GM19328 (cell line): ENCODE measurements around the gene CNTN4.

Experiments used
- ATAC-seq: cut with Tn5 transposase; IDR thresholded peaks from one replicate; pipeline ENCODE4 v1.9.1; 2021; ENCODE audit warnings: mild to moderate bottlenecking, moderate library complexity; ENCODE audit not compliant: unreplicated experiment

CNTN4 gene

GRCh38 chr3:2375376-2375775, 276.7 kb downstream of the CNTN4 start:
- ATAC-seq, result no peak

DNA sequence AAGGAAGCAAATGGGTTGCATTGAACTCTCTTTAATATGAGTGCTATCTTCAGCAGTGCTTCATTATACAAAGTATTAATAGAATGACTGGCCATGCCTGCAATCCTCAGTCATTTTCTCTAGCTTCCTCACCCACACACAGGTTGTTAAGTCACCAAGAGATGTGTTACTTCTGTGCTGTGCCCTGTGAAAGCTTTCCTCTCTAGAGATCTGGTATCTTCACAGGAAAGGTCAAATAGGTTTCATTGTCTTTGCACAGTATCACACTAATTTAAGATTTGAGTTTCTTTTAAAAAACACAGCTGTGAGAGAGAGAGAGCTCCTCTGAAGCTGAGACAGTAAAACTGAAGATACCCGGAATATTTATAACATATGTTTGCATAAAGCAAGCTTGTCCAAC, 278.6 kb downstream of the CNTN4 start:
- ATAC-seq, result no peak

- no peak for ATAC-seq
Observed at GRCh38 chr3:2390926-2391532, 292.4 kb downstream of the CNTN4 start.

GRCh38 chr3:2391896-2392295, 293.2 kb downstream of the CNTN4 start:
- ATAC-seq, result no peak

GRCh38 chr3:2392981-2393380, 294.3 kb downstream of the CNTN4 start:
- no peak for ATAC-seq

DNA sequence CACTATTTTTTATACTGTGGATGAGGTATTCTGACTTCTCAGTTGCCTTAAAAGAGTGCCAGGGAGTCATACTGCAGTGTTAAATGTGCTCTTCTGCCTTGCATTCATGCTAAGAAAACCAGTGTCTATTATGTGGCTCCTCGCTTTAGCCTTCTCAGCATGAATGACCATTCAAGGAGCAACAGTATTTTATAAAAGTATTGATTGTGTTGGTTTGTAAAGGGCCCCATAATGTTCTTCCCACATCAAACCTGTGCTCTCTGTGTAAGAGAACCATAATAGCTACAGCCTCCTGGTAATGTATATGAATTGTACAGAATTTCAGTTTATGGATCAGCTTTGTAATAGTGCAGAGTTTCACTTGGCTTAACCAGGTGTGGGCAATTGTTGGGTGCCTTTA, 316.4 kb downstream of the CNTN4 start:
- no peak for ATAC-seq

DNA sequence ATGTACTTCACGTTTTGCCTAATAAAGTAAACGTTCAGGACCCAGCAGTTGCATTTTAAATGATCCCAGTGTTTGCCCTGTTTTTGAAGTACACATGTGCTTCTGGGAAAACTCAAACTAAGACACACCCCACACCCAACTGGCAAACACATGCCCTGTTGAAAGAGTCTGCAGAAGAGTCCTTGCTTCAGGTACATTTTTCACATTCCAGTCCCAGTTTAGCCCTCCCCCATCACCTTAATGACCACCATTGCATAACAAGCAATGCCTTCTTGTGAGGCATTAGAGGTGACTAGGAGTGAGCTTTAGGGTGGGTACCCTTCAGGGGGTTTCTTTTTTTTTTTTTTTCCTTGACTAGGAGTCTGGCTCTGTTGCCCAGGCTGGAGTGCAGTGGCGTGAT, 322.3 kb downstream of the CNTN4 start:
- no peak for ATAC-seq

GRCh38 chr3:2423143-2423542, 324.5 kb downstream of the CNTN4 start:
- no peak for ATAC-seq

DNA sequence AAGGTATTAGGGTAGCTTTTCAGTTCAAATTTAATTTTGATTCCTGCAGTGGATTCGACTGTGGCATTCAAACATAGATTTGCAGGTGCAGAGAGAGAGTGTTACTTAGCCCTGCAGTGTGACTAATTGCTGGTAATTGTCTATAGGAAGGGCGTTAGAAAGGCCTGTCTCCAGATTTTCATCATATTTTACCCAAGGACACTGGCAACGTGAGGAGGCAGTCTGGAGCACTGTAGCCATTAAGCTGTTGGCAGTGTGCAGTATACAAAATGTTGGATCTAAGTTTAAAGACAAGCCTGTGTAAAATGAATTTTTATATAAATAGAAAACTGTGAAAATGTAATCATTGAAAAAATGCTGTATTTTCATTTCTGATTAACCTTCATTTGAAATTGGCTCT, 342.9 kb downstream of the CNTN4 start:
- no peak for ATAC-seq

DNA sequence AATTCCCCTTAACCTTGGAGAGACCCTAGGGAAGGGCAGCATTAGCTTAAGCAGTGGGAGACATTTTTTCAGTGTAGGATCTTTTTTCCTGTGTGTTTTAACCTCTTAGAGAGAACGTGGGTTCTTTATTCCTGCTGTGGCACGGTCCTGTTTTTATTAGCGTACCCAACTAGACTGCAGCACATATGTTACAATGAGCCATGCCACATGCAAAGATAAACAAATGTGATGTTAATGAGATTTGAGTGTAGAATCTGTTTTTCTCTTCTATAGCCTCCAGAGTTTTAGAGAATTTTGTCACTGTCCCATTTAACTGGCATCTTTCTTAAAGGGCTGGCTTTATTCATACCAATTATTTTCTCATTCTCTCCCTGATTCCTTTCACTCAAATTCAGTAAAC, 347.5 kb downstream of the CNTN4 start:
- no peak for ATAC-seq

- ATAC-seq, result no peak
Observed at GRCh38 chr3:2452249-2452648, 353.6 kb downstream of the CNTN4 start.

GRCh38 chr3:2454865-2455264, 356.2 kb downstream of the CNTN4 start:
- ATAC-seq, result no peak

- no peak for ATAC-seq
Observed at GRCh38 chr3:2456788-2457187, 358.1 kb downstream of the CNTN4 start.

GRCh38 chr3:2458816-2459215, 360.1 kb downstream of the CNTN4 start:
- no peak for ATAC-seq

GRCh38 chr3:2465842-2466241, 367.2 kb downstream of the CNTN4 start:
- no peak for ATAC-seq

GRCh38 chr3:2468816-2469215, 370.1 kb downstream of the CNTN4 start:
- ATAC-seq, result no peak

DNA sequence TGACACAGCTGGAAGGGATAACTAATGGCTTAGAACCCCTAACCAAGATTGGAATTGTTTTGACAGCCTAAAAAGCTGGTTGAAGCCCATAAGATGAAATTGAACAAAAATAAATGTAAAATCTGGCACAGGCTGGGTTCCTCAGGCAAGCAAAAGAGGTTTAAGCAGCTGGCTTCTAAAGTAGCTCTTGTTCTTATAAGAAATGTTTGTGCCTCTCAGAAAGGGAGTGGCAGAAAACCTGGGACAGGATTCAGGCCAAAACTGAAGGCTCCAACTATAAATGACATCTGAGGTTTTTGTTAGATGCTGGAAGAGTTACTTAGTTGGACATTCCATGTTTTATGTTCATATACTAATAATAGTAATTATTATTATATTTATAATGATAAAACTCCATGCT, 378.3 kb downstream of the CNTN4 start:
- no peak for ATAC-seq

DNA sequence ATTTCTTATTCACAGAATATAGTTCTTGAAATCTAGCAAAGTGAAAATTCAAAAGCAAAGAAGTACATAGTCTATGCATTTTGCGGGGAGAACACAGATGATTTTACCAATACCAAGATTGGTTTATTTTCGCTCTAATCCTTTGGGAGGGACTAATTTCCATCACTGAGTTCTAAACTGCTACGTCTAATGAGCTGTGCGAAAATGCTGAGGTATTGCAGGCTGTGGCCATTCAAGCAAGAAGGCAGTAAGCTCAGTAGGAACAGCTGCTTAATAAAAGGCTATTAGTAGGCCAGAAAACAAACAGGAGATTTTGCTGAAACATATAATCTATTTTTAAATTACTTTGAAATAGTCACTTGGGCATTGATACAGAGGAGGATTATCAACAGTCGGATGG, 379.0 kb downstream of the CNTN4 start:
- ATAC-seq, result no peak

DNA sequence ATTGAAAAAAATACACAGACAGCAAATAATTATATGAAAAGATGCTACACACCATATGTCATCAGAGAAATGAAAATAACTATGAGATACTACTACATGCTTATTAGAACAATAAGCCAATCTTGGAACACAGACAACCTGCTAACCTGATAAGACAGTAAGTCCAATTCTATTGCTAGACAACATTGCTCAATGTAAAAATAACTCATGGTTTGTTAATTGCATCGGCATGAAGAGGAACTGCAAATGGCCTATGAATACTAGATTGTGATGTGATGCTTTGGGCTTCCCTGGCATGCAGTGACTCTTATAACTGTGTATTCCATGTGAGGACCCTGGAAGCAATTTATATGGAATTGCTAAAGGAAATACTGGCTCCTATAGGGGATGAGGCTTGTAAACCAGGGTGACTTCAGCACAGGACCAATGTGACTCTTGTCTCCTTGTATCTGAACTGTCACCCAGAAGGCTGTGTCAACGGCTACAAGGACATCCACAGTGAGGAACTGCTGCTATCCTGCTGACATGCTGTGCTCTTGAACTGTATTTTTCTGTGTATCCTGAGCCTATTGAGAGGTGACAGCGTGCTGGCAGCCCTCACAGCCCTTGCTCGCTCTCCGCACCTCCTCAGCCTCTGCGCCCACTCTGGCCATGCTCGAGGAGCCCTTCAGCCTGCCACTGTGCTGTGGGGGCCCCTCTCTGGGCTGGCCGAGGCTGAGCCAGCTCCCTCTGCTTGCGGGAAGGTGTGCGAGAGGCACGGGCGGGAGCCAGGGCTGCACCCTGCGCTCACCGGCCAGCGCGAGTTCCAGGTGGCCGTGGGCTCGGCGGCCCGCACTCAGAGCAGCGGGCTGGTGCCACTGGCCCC, 385.7 kb downstream of the CNTN4 start:
- no peak for ATAC-seq

- ATAC-seq, result no peak
Observed at GRCh38 chr3:2485027-2485375, 386.3 kb downstream of the CNTN4 start.

DNA sequence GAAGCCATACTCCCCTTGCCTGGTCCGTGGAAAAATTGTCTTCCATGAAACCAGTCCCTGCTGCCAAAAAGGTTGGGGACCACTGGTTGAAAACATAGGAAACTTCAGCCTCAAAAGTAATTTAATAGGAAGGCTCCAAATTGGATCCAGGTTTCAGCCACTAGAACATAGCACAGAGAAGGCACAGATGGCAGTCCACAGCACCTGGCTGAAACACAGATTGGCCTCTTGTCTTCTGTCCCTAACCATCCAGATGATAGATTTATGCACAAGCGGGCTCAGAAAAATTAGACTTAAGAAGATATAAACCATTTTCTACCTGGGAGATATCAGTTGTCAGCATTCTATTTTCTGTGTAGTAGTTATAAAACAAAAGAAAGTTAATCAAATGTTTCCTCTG, 397.1 kb downstream of the CNTN4 start:
- no peak for ATAC-seq

GRCh38 chr3:2504912-2505311, 406.2 kb downstream of the CNTN4 start:
- ATAC-seq, result no peak

DNA sequence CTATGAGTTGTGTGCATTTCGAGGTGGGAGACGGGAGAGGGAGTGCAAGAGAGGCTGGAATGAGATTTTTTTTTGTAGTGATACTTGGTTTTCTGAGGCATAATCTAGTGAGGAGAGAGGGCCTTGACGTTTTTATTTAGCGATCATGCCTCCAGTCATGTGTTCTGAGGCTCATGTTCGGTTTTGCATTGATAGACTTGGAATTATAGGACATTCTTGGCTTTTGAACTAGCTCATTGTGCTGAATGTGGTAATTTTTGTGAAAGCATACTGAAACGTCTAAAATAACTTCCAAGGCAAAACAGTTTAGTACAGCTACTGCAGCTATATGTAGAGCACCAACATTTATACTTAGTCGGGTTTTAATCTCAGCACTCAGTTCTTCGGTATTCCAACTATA, 408.1 kb downstream of the CNTN4 start:
- ATAC-seq, result no peak
